ENCODE measurements around the gene SLC39A11.
"Not testable (repeated sequence)": the region's sequence is repeated elsewhere in the genome, so short reads cannot be mapped to it uniquely, and the experiment has no call there.

SLC39A11 gene

DNA sequence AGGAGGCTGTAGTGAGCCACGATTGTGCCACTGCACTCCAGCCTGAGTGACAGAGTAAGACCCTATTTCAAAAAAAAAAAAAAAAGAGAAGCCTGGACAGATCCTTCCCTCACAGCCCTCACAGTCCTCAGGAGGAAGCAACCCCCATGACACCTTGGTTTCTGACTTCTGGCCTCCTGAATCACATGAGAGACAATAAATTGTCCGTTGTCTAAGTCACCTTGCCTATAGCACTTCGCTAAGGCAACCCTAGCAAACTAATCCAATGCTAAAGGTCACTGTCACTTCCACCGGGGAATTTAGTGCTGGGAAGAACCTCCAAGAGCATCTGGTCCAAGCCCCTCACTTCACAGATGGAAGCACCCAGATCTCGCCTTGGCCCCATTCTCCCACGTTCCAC, 18.9 kb upstream of the SLC39A11 start:
- no peak for DNase-seq (ENCODE audit: low read depth in 2 of 3, low spot score in 2 of 3)

DNA sequence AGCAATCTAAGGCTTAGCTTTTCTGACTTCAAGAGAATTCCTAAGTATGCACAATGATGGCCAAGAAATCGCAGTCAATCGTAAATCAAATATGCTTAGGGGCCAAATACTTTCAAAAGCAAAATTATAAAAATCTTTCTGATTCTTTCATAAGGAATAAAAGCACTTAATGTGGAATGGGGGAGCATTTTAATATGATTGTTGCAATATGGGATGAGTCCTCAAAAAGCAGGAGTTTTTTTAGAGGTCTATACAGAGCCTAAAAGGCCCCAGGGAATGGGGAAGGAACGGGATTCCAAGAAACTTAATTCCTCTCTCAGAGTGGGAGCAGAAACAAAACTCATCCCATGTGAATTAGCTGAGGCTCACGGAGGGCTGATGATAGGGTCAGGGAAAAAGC, 14.7 kb upstream of the SLC39A11 start:
- DNase-seq (ENCODE audit: low read depth in 2 of 3, low spot score in 2 of 3) = no peak

DNA sequence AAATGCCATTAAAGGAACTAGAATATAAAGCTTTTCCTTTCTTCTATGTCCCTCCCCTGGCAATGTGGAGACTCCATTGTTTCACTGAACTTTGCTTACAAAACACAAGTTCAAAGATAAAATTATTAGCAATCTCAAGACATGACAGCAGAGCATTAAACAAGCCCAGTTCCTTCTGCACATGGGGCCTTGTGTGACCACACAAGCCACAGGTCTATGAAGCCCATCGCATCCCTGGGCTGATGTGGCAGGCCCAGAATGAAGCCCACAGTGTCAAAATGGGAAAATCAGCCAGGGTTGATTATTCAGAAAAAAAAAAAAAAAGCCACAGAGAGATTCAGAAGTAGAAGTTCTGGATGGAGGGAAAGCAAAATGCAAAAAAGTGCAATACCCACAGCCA, 12.9 kb upstream of the SLC39A11 start:
- DNase-seq (ENCODE audit: low read depth in 2 of 3, low spot score in 2 of 3) = no peak

DNA sequence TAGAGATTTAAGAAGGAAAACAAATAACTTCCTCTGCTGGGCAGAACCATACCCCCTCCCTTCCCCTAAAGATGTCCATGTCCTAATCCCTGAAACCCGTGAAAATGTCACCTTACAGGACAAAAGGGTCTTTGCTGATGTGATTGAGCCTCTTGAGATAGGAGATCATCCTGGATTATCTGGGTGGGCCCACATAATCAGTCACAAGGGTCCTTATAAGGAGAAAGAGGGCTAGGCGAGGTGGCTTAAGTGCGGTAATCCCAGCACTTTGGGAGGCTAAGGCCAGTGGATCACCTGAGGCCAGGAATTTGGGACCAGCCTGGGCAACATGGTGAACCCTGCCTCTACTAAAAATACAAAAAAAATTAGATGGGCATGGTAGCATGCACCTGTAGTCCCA, 12.0 kb upstream of the SLC39A11 start:
- DNase-seq (ENCODE audit: low read depth in 2 of 3, low spot score in 2 of 3) = no peak

DNA sequence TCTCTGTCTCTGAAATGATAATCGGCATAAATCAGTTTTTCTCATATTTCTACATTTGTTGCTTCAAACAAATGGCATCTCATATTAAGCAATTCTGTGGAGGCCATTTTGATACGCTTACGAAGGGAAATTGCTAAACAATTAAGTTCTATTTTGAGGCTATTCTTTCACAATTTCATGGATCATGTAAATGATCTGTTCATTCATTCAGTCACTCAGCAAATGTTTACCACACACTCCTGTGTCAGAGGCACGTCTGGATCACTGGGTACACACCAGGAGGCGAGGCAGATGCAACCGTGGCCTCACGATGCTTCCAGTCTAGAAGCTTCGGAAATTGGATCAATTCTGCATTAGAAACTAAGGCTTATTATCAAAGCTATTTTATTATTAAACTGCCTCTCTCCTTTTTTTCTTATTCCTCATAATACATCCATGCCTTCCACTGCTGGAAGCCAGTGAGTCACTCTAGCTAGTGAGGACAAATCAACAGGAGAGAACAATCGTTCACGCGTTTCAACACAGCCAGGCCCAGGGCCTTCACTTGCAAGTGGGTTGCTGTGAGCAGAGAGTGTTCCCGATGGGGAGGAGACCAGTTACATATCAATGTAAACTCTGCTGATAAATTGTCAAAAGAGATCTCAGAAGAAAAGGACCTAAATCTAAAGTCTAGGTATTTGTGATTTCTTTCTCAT, 11.3 kb upstream of the SLC39A11 start:
- DNase-seq (ENCODE audit: low read depth in 2 of 3, low spot score in 2 of 3) = no peak

DNA sequence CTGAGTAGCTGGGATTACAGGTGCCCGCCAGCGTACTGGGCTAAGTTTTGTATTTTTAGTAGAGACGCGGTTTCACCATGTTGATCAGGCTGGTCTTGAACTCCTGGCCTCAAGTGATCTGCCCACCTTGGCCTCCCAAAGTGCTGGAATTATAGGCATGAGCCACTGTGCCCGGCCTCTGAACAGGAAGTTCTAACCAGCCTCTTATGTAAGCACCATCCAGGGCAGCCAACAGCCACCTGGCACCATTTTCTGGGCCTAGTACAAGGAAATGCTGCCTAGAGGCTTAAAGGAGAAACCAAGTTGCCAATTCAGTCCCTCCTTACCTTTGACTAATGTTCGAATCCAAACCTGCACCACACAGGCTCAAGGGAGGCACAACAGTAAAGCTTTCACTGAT, 8.5 kb upstream of the SLC39A11 start:
- no peak for DNase-seq (ENCODE audit: low read depth in 2 of 3, low spot score in 2 of 3)

DNA sequence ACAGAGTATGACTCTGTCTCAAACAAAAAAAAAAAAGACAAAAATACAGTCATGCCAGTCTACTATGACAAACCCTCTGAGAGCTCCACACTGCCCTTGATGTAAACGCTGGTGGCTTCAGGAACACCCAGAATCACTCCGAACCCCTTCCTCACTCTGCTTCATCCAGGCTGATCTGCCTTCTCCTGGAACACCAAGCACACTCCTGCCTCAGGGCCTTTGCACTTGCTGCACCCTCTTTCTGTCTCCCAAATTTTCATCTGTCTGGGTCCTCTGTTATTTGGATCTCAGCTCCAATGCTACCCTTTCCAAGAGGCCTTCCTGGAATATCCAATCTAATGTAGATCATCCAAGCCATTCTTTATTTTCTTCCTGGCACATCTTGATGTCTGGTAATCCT, 7.9 kb upstream of the SLC39A11 start:
- DNase-seq (ENCODE audit: low read depth in 2 of 3, low spot score in 2 of 3) = no peak

DNA sequence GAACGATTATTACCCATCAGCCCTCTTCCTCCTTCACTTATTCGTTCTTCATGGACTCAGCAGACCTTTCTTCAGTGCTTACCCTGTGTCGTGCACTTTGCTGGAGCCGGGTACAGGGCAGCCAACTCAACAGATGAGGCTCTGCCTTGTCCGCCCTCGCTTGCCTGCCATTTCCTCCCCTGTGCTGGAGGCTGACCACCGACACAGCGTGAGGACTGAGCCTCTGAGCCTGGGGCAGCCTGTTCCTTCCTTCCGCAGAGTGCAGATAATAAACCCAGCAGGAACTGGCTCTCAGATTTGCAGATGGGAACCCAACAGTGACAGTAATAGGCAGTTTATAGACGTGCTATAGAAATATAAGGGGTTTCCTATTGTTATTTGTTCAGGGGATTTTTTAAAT, 7.0 kb upstream of the SLC39A11 start:
- DNase-seq (ENCODE audit: low read depth in 2 of 3, low spot score in 2 of 3) = no peak

DNA sequence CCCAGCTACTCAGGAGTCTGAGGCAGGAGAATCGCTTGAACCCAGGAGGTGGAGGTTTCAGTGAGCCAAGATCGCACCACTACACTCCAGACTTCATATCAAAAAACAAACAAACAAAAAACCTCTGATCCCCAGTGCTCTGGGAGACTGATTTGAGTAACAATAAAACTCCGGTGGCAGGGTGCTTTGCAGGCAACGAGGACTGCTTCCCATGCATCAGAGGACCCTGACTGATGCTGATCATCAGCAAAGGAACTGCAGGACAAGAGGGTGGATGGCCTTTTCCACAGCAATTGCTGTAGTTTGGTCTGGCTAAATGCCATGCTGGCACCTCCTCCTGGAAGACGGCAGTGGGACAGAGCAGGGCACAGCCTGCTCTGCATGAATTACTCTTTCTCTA, 6.4 kb upstream of the SLC39A11 start:
- no peak for DNase-seq (ENCODE audit: low read depth in 2 of 3, low spot score in 2 of 3)

DNA sequence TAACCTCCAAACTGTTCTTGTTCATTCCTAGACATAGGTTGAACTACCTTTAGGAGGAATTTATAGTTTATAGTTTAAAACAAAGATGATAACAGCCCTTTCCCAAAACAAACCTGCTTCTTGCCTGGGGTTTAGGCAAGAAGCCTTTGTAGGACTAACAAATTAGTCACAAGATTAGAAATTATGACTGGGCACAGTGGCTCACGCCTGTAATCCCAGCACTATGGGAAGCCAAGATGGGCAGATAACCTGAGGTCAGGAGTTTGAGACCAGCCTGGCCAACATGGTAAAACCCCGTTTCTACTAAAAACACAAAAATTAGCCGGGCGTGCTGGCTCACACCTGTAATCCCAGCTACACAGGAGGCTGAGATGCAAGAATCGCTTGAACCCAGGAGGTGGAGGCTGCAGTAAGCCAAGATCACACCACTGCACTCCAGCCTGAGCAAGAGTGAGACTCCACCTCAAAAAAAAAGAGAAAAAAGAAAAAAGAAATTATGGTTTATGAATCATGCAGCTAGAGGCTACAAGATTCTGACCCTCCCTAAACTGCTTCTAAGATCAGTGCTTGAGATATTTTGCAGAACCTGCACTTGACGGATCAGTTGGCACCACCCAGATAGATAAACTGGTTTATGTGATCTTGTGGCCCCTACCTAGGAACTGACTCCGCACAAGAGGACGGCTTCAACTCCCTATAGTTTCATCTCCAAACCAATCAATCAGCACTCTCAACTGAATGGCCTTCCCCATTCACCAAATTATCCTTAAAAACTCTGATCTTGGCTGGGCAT, 5.7 kb upstream of the SLC39A11 start:
- not testable (repeated sequence) for DNase-seq (ENCODE audit: low read depth in 2 of 3, low spot score in 2 of 3)

DNA sequence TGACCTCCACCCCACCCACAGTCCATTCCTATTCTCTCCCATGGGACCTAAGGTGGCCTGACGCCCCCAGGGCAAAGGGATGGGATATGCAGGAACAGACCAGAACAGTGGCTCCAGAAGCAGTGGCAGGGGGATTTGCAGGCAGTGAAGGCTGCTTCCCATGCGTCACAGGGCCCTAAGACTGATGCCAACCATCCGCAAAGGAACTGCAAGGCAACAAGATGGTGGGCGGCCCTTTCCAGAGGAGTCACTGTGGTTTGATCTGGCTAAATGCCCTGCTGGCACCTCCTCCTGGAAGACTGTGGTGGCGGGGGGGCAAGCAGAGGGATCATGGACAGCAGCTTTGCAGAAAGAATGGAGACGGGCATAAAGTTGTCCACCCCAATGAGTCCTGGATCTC, 4.4 kb upstream of the SLC39A11 start:
- DNase-seq (ENCODE audit: low read depth in 2 of 3, low spot score in 2 of 3) = no peak

DNA sequence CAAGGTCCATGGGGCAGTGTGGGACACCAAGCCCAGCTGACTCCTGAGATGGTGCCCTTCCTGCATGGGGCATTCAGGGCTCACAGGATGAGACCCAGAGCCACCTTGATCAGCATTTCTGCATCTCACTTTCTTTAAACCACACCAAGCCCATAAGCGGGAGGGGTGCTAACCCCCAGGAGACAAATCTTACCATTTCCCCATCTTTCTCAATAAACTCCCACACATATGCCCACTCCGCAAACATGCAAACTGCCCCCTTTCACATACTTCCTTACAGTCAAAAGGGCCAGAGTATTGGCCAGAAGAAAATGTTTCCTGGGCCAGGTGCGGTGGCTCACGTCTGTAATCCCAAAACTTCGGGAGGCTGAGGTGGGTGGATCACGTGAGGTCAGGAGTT, 3.7 kb upstream of the SLC39A11 start:
- DNase-seq (ENCODE audit: low read depth in 2 of 3, low spot score in 2 of 3) = no peak

DNA sequence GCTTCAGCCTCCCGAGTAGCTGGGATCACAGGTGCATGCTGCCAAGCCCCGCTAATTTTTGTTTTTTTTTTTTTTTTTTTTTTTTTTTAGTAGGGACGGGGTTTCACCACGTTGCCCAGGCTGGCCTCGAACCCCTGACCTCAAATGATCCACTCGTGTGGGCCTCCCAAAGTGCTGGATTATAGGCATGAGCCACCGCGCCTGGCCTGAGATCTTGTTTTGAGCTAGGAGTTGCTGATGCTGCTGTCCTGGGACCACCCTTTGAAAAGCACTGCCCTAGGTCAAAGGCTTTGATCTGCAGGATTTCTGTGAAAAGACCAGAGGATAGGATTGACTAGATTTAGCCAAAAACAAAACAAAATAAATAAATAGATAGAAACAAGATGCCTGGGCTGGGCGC, 798 bp upstream of the SLC39A11 start:
- DNase-seq (ENCODE audit: low read depth in 2 of 3, low spot score in 2 of 3) = no peak

DNA sequence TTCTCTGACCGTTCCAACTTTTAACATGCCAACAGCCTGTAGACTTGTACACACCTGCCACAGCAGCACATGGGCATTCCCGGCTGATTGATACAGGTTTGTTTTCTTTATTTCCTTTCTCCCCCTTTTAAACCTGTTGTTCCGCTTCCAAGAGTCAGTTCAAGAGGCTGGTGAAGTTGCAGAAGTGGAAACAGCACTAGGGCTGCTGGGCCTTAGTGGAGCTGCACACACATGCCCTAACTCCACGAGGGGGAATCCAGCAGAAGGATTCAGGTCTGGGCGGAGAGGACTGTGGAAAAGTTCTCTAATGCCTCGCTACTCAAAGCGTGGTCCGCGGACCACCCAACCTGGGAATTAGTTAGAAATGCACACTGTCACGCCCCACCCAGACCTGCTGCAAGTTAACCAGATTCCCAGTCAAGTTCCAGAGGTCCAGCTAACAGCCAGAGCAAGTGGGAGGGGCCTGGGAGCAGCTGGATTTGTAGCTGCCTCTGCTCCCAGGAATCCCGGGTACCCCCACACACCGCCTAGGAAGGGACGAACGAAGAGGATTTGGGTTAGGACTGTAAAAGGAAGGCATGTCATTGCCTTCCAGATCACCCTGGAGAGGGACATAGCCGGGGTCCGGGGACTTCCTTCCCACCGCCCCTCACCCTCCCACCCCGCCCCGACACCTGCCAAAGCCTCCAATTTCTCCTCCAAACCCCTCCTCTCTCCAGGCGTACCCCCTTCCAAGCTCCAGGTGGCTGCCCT, 542 bp downstream of the SLC39A11 start:
- DNase-seq (ENCODE audit: low read depth in 2 of 3, low spot score in 2 of 3) = no peak

DNA sequence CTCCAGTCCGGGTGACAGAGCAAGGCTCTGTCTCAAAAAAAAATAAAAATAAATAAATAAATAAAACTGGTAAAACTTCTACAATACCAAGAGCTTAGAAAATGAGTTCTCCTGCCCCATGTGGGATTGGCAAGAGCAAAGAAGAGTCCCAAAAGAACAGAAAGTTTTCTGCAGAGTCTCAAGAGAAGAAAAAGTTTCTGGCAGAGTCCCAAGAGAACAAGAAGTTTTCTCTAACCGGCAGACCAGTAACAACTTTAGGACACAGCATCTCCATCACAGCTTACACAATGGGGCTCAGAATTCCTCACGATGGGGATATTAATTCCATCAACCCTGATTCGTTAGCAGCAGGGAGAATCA, 1.1 kb downstream of the SLC39A11 start:
- no peak for DNase-seq (ENCODE audit: low read depth in 2 of 3, low spot score in 2 of 3)

DNA sequence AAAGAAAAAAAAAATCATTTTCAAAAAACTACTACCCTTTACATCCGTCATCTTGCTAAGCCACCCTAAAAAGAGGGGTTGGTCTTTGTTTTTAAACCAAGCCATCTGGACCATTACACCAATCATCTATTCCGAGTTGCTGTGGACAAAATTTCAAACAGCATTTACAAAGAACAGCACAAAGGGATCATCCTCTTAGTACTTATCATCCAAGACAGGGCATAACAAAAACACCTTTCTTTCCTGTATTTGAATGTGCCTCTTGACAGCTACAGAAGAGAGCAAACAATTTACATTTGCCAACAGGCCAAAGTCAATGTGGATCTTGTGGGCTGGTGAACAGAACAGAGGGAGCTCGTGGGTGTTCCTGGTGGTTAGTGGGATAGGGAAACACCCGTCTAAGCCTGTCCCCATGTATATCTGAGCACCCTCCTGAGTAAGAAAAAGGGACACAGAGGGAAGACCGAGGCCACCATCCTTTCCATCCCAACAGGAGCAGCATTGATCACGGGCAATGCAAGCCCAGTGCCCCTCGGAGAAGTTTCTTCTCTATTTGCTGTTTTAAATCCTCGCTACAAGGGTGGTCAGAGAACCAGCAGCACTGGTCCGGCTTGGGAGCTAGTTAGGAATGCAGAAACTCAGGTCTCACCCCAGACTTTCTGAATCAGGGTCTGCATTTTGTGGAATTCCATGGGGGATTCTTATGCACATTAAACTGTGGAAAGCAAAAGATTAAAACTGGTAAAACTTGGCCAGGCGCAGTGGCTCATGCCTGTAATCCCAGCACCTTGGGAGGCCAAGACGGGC, 1.9 kb downstream of the SLC39A11 start:
- DNase-seq (ENCODE audit: low read depth in 2 of 3, low spot score in 2 of 3) = no peak

DNA sequence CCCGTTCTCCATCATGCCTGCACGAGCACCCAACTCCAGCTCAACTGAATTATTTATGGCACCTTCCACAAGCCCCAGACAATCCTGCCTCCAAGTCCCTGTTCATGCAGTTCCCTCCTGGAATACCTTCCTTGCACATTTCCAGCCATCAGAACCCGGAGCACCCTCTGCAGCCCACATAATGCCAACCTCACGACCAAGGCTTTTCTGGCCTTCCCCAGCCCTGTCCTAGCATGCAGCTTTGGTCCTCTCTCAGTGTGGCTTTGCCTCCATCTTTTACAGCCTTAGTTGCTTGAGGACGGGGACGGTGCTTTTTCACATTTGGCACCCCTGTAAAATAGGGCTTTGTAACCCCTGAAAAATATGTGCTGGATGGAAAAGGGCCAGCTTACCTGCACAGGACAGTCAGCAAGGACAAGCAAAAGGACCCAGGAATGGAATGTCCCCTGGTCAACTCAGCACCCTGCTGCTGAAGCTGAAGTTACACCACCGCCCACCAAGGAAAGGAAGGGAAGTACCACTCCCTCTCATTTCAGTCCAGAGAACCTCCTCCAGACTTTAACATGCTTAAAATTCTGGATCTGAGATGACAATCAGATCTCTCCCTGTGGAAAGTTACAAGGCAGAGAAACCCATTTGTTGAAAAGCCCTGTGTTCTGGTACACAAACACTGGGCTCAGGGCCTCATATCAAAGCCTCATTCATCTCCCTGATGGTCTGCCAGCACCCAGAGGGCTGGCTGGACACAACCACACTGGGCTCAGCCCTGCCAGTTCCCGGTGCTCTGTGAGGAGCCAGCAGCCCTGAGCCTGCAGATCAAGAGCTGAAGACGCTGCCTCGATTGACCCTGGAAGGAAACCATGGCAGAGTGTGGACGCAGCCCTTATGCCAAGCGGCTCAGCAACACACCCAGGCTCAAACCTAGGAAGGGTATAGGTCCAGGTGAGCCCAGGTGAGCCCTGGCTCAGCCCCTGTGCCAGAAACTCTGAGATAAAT, 2.9 kb downstream of the SLC39A11 start:
- no peak for DNase-seq (ENCODE audit: low read depth in 2 of 3, low spot score in 2 of 3)

DNA sequence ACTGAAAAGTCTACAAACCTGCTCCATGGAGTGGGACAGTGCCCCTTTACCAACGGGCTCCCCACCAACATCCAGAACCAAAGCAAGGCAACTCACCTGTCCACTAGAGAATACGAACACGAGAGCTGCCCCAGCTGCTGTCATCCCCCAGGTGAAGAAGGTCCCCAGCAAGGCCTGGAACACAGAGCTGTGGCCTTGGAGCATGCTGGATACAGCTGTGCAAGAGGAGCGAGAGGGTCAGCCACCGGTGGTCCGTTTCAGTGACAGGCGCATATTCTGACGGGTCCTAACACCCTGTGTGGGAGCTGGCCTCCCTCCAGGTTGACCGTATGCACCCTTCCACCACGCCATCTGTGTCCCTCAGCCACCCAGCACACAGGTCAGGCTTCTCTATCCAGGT, 3.9 kb downstream of the SLC39A11 start:
- no peak for DNase-seq (ENCODE audit: low read depth in 2 of 3, low spot score in 2 of 3)

DNA sequence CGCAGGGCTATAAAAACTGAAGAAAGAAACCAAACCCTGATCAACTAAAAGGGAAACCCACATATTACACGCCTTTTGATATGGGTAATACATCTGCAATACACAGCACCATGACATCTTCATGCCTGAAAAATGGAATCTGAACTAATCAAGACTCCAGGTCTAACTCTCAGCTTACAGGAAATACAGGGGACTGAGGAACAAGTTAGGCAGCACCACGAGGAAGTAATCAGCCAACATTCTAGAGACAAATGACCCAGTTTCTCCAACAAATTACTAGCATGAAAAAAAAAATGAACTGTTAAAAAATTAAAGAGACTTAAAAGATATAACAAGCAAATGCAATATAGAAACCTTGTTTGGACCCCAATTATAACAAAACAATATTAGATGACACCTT, 9.1 kb downstream of the SLC39A11 start:
- DNase-seq (ENCODE audit: low read depth in 2 of 3, low spot score in 2 of 3) = no peak

DNA sequence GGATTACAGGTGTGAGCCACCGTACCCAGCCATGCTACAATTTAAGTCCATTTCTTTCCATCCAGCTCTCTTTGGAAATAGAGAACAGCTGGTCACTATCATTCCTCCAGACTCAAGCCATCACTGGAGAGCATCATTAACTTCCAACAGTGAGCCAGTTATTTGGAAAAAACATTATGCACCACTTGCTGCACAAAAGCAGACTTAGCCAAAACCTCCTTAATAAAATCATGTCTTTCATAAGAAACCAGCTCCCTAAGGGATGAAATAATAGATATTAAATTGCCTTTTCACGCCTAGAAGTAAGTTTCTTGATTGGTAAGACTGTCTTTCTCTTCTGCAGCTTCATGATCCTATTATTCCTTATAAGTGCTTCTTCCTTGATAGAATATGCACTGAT, 17.9 kb downstream of the SLC39A11 start:
- no peak for DNase-seq (ENCODE audit: low read depth in 2 of 3, low spot score in 2 of 3)

Data from activated CD8-positive, alpha-beta memory T cell treated with anti-CD3 and anti-CD28 coated beads for 48 hours (primary cell).